Hepatocyte (in vitro differentiated cells): Measurements from ENCODE around the gene PCBP3.

Experiments used
- EZH2 ChIP-seq: fragments of 200-600 bp; sonication (generic); IDR thresholded peaks from 2 replicates; pipeline ENCODE4 v1.6.1; 2016; ENCODE audit warnings: antibody characterized with exemption, mild to moderate bottlenecking, borderline replicate concordance
- TF ChIP-seq, protein P1 (sequence below): fragments of 200-600 bp; sonication (generic); IDR thresholded peaks from 2 replicates; pipeline ENCODE4 v1.5.1; 2016; ENCODE audit warnings: antibody characterized with exemption, mild to moderate bottlenecking; ENCODE audit not compliant: poor library complexity

DNA sequence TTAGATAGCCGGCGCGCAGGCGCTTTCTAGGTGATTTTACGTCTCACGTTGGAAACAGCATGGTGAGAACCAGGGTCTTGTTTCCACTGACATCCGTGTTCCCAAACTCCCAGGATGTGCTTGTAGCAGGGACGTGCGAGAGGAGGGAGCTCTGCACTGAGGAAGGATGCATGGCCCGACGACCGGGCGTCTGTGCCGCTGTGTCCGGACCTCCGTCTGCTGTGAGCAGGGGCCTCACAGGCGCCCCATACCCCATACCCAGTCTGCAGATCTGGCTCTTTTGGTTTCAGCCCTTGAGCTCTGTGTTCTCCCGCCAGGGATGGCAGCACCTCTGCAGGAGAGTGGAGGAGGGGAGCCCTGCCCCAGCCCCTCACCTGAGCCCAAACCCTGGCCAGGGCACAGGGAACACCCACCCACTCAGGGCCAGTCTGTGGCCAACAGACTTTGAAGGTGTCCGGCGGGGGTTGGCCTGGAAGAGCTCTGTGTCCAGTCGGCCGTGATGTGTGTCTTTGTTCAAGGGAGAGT lies 270.9 kb downstream of the PCBP3 start:
- TF ChIP-seq, protein P1, sequence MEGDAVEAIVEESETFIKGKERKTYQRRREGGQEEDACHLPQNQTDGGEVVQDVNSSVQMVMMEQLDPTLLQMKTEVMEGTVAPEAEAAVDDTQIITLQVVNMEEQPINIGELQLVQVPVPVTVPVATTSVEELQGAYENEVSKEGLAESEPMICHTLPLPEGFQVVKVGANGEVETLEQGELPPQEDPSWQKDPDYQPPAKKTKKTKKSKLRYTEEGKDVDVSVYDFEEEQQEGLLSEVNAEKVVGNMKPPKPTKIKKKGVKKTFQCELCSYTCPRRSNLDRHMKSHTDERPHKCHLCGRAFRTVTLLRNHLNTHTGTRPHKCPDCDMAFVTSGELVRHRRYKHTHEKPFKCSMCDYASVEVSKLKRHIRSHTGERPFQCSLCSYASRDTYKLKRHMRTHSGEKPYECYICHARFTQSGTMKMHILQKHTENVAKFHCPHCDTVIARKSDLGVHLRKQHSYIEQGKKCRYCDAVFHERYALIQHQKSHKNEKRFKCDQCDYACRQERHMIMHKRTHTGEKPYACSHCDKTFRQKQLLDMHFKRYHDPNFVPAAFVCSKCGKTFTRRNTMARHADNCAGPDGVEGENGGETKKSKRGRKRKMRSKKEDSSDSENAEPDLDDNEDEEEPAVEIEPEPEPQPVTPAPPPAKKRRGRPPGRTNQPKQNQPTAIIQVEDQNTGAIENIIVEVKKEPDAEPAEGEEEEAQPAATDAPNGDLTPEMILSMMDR: no peak
- no peak for TF ChIP-seq EZH2
